WERI-Rb-1 (cell line): ENCODE results near the gene RABGAP1L.

ENCODE experiments used
- DNase-seq: peaks from one replicate; pipeline ENCODE4 v3.0.0-alpha.2; 2020
- H3K27ac ChIP-seq: fragments of 250-450 bp; sonication (Bioruptor Pico); 2 replicates; pipeline ENCODE4 v1.5.1; 2020; ENCODE audit warnings: mild to moderate bottlenecking, moderate library complexity
- H3K27me3 ChIP-seq: fragments of 250-450 bp; sonication (Bioruptor Pico); 2 replicates; pipeline ENCODE4 v1.5.1; 2021; ENCODE audit warnings: mild to moderate bottlenecking, low read depth, moderate library complexity; ENCODE audit not compliant: insufficient read depth, severe bottlenecking
- H3K36me3 ChIP-seq: fragments of 250-450 bp; sonication (Bioruptor Pico); 2 replicates; pipeline ENCODE4 v1.5.1; 2020; ENCODE audit warnings: mild to moderate bottlenecking, moderate library complexity
- H3K4me3 ChIP-seq: 2 replicates; pipeline ENCODE4 v1.5.1; 2011; ENCODE audit warnings: low read depth, mild to moderate bottlenecking, control low read depth, low read length
- H3K9me3 ChIP-seq: fragments of 250-450 bp; sonication (Bioruptor Pico); 2 replicates; pipeline ENCODE4 v1.5.1; 2021; ENCODE audit warnings: mild to moderate bottlenecking, moderate library complexity; ENCODE audit not compliant: severe bottlenecking
- CTCF ChIP-seq: IDR thresholded peaks from 2 replicates; pipeline ENCODE4 v1.5.1; 2011; ENCODE audit warnings: low read depth, mild to moderate bottlenecking, control low read depth, inconsistent platforms, low read length

RABGAP1L gene

GRCh38 chr1:174956976-174957375 is 797.7 kb downstream of the RABGAP1L start:
- DNase-seq, result no peak
- Histone ChIP-seq H3K36me3 (no peaks in the 10 kb centered on the region), H3K4me3 (no peak overlapping the region), H3K9me3 (no peaks in the 10 kb centered on the region), H3K27me3 (no peaks in the 10 kb centered on the region), H3K27ac (no peak overlapping the region)
- TF ChIP-seq CTCF, result no peak

GRCh38 chr1:174957829-174958228 is 798.5 kb downstream of the RABGAP1L start:
- DNase-seq, result no peak
- no peak overlapping the region for H3K27ac ChIP-seq
- H3K4me3 ChIP-seq, result no peak overlapping the region
- TF ChIP-seq CTCF, result no peak
- H3K9me3 ChIP-seq, result no peaks in the 10 kb centered on the region
- H3K36me3 ChIP-seq, result no peaks in the 10 kb centered on the region
- H3K27me3 ChIP-seq, result no peaks in the 10 kb centered on the region

GRCh38 chr1:174958396-174958795 is 799.1 kb downstream of the RABGAP1L start:
- TF ChIP-seq CTCF, result no peak

GRCh38 chr1:174960362-174960761 is 801.0 kb downstream of the RABGAP1L start:
- Histone ChIP-seq H3K4me3 (no peak overlapping the region), H3K27me3 (no peaks in the 10 kb centered on the region), H3K9me3 (no peaks in the 10 kb centered on the region), H3K27ac (no peak overlapping the region), H3K36me3 (no peaks in the 10 kb centered on the region)
- no peak for TF ChIP-seq CTCF
- DNase-seq, result no peak

More at GRCh38 chr1:174958396-174958795, 799.1 kb downstream of the RABGAP1L start:
- Histone ChIP-seq H3K4me3 (no peak overlapping the region), H3K27ac (no peak overlapping the region), H3K27me3 (no peaks in the 10 kb centered on the region), H3K9me3 (no peaks in the 10 kb centered on the region), H3K36me3 (no peaks in the 10 kb centered on the region)
- DNase-seq, result no peak

- Histone ChIP-seq H3K36me3 (no peaks in the 10 kb centered on the region), H3K27me3 (no peaks in the 10 kb centered on the region), H3K27ac (no peak overlapping the region), H3K4me3 (no peak overlapping the region), H3K9me3 (no peaks in the 10 kb centered on the region)
- no peak for TF ChIP-seq CTCF
- DNase-seq, result no peak
These were observed 804.3 kb downstream of the RABGAP1L start for GRCh38 chr1:174963529-174964125.
